Urinary bladder (tissue), 4 donors: ENCODE measurements around the gene IRAK2. TPM values are rescaled to one million over a fixed set of nuclear protein-coding genes. Genes with fewer than 3 reads are reported as not detected.
A peak's percentile ranks its signal among the peaks of the same experiment; 100 is the strongest.

Experiments used
- DNase-seq: peaks from one replicate; pipeline ENCODE4 v3.0.0-alpha.2; 2015; ENCODE audit errors: extremely low spot score
- H3K27ac ChIP-seq: one replicate; pipeline ENCODE4 v1.5.1; 2013; ENCODE audit warnings: low read depth, mild to moderate bottlenecking, moderate library complexity
- H3K36me3 ChIP-seq: one replicate; pipeline ENCODE4 v1.6.1; 2013; ENCODE audit warnings: mild to moderate bottlenecking, moderate library complexity; ENCODE audit not compliant: insufficient read depth
- H3K4me1 ChIP-seq: one replicate; pipeline ENCODE4 v1.6.1; 2013; ENCODE audit warnings: mild to moderate bottlenecking, moderate library complexity; ENCODE audit not compliant: insufficient read depth
- H3K4me3 ChIP-seq: one replicate; pipeline ENCODE4 v1.5.1; 2013; ENCODE audit warnings: low read depth, low read length
- WGBS: extraction: QIAGEN DNeasy Blood & Tissue Kit; methylation state at CpG from one replicate; pipeline ENCODE4 v1.1.7; 2013; 5-methylcytosine and 5-hydroxymethylcytosine counted together
- polyA plus RNA-seq: library from polyadenylated mRNA; stranded (reverse); fragments of 200-250 nt; gene quantifications from one replicate; pipeline ENCODE4 v1.2.3, GENCODE V29; 2013
- total RNA-seq: library from RNA; depleted of rRNA; stranded (reverse); fragments of >200 nt; gene quantifications from one replicate; pipeline ENCODE4 v1.2.3, GENCODE V29; 2014
- donor health status: healthy with polysubstance abuse.
- donor health status: healthy.

IRAK2 gene
- total and polyA plus RNA-seq, 2 donors, result 2.9 to 4.1 TPM

- H3K4me1 ChIP-seq, result no peaks in the 10 kb centered on the region
- 95% methylated on average over 13 of the region's 13 CpGs for WGBS
- no peak overlapping the region for H3K27ac ChIP-seq
- peaks cover 3% of the 10 kb centered on the region for H3K36me3 ChIP-seq
- H3K4me3 ChIP-seq, result no peak overlapping the region
- no peak for DNase-seq
Observed at GRCh38 chr3:10233988-10234387, 69.3 kb downstream of the IRAK2 start.

GRCh38 chr3:10234526-10235230 is 70.0 kb downstream of the IRAK2 start:
- H3K4me1 ChIP-seq, result no peaks in the 10 kb centered on the region
- no peak overlapping the region for H3K27ac ChIP-seq
- H3K36me3 ChIP-seq, result peaks cover 3% of the 10 kb centered on the region
- H3K4me3 ChIP-seq, result no peak overlapping the region
- 91% methylated on average over 36 of the region's 36 CpGs for WGBS
- no peak for DNase-seq

GRCh38 chr3:10235551-10235950 is 70.8 kb downstream of the IRAK2 start:
- H3K4me3 ChIP-seq, result no peak overlapping the region
- H3K4me1 ChIP-seq, result no peaks in the 10 kb centered on the region
- DNase-seq, result no peak
- peaks cover 3% of the 10 kb centered on the region for H3K36me3 ChIP-seq
- 96% methylated on average over 6 of the region's 6 CpGs for WGBS
- no peak overlapping the region for H3K27ac ChIP-seq

GRCh38 chr3:10238345-10239183 is 73.8 kb downstream of the IRAK2 start:
- Histone ChIP-seq H3K27ac (no peak overlapping the region), H3K4me1 (no peaks in the 10 kb centered on the region), H3K4me3 (no peak overlapping the region), H3K36me3 (peaks cover 3% of the 10 kb centered on the region)
- DNase-seq, result no peak
- WGBS, result 89% methylated on average over 15 of the region's 15 CpGs

- WGBS, result 89% methylated on average over 6 of the region's 6 CpGs
- Histone ChIP-seq H3K4me3 (no peak overlapping the region), H3K27ac (no peak overlapping the region), H3K4me1 (no peaks in the 10 kb centered on the region), H3K36me3 (peaks cover 5% of the 10 kb centered on the region)
- DNase-seq, result no peak
Observed at GRCh38 chr3:10240799-10241198, 76.1 kb downstream of the IRAK2 start.

GRCh38 chr3:10242182-10243065 is 77.7 kb downstream of the IRAK2 start:
- Histone ChIP-seq H3K4me3 (no peak overlapping the region), H3K27ac (no peak overlapping the region), H3K36me3 (peaks cover 5% of the 10 kb centered on the region), H3K4me1 (no peaks in the 10 kb centered on the region)
- no peak for DNase-seq
- 79% methylated on average over 7 of the region's 7 CpGs for WGBS

GRCh38 chr3:10244009-10244408 is 79.3 kb downstream of the IRAK2 start:
- H3K4me3 ChIP-seq, result no peak overlapping the region
- DNase-seq, result no peak
- H3K4me1 ChIP-seq, result no peaks in the 10 kb centered on the region
- no peak overlapping the region for H3K27ac ChIP-seq
- H3K36me3 ChIP-seq, result peaks cover 2% of the 10 kb centered on the region
- 95% methylated on average over 3 of the region's 3 CpGs for WGBS

GRCh38 chr3:10245081-10245712 is 80.5 kb downstream of the IRAK2 start:
- Histone ChIP-seq H3K27ac (no peak overlapping the region), H3K4me1 (no peaks in the 10 kb centered on the region), H3K36me3 (peaks cover 2% of the 10 kb centered on the region), H3K4me3 (no peak overlapping the region)
- 92% methylated on average over 6 of the region's 6 CpGs for WGBS
- no peak for DNase-seq

GRCh38 chr3:10247679-10248183 is 83.0 kb downstream of the IRAK2 start:
- Histone ChIP-seq H3K4me3 (peak overlapping the region; percentile 76), H3K4me1 (peaks cover 2% of the 10 kb centered on the region), H3K27ac (no peak overlapping the region), H3K36me3 (peaks cover 5% of the 10 kb centered on the region)
- WGBS, result 38% methylated on average over 14 of the region's 14 CpGs
- DNase-seq, result no peak

- peak; percentile 87 for DNase-seq
- Histone ChIP-seq H3K27ac (peak within 1 kb of the TSS; percentile 75), H3K4me3 (peak within 1 kb of the TSS; percentile 76), H3K36me3 (peaks cover 5% of the 10 kb centered on the region), H3K4me1 (peaks cover 2% of the 10 kb centered on the region)
- under 1% methylated on average over 79 of the region's 80 CpGs for WGBS
Observed at GRCh38 chr3:10248184-10248983, 83.7 kb downstream of the IRAK2 start, which contains the start of gene TATDN2. Gene TATDN2 (plus strand): TSS chr3:10248459. CDS start chr3:10249201, 742 bp downstream.

GRCh38 chr3:10248984-10249748 is 84.4 kb downstream of the IRAK2 start:
- H3K27ac ChIP-seq, result peak overlapping the region; percentile 23
- peaks cover 5% of the 10 kb centered on the region for H3K36me3 ChIP-seq
- H3K4me1 ChIP-seq, result peaks cover 2% of the 10 kb centered on the region
- H3K4me3 ChIP-seq, result peak overlapping the region; percentile 76
- WGBS, result 1% methylated on average over 32 of the region's 32 CpGs
- no peak for DNase-seq

- no peak overlapping the region for H3K27ac ChIP-seq
- WGBS, result 14% methylated on average over 3 of the region's 3 CpGs
Observed at GRCh38 chr3:10249833-10250232, 85.1 kb downstream of the IRAK2 start.

More at GRCh38 chr3:10249833-10250232, 85.1 kb downstream of the IRAK2 start:
- Histone ChIP-seq H3K4me1 (peaks cover 2% of the 10 kb centered on the region), H3K4me3 (peak overlapping the region; percentile 76), H3K36me3 (peaks cover 3% of the 10 kb centered on the region)
- no peak for DNase-seq
